ENCODE results near the gene PYGM. TPM values are rescaled to one million over a fixed set of nuclear protein-coding genes. Genes with fewer than 3 reads are reported as not detected.

PYGM gene
- total and polyA plus RNA-seq, 2 of the 13 experiments (the other 11 are each of a cell fraction or from before 2014, with no cell fraction given), result 0.11 to 0.12 TPM

- no peak for TF ChIP-seq ZNF138 (CRISPR knock-in tag; IDR thresholded peaks at IDR 0.05; ENCODE audit: low read depth)
- TF ChIP-seq SP4 (CRISPR knock-in tag; IDR thresholded peaks at IDR 0.05), result peak; percentile 83
- TF ChIP-seq MXD4 (CRISPR knock-in tag; IDR thresholded peaks at IDR 0.05), result peak; percentile 22; the same call in 1 of the 2 replicates
- TF ChIP-seq ZBTB8A (CRISPR knock-in tag; IDR thresholded peaks at IDR 0.05; ENCODE audit: borderline replicate concordance, low read depth), result no peak
- no peak for TF ChIP-seq ARHGAP35 (CRISPR knock-in tag; IDR thresholded peaks at IDR 0.05; ENCODE audit: borderline replicate concordance)
- TF ChIP-seq ZNF430 (CRISPR knock-in tag; IDR thresholded peaks at IDR 0.05), result peak; percentile 44; the same call in 1 of the 2 replicates
- no peak for TF ChIP-seq ARNTL (CRISPR knock-in tag; IDR thresholded peaks at IDR 0.05)
- no peak for TF ChIP-seq ZNF615 (CRISPR knock-in tag; IDR thresholded peaks at IDR 0.05; ENCODE audit: borderline replicate concordance)
- no peak for TF ChIP-seq NR1H2 (CRISPR knock-in tag; IDR thresholded peaks at IDR 0.05; ENCODE audit: borderline replicate concordance, low read depth)
- 0 out of 2 replicates have a peak, but pooled peaks have one; percentile 41 for TF ChIP-seq E2F1 (CRISPR knock-in tag; IDR thresholded peaks at IDR 0.05)
- peak; percentile 67; the same call in 1 of the 2 replicates for TF ChIP-seq YEATS4 (CRISPR knock-in tag; IDR thresholded peaks at IDR 0.05; ENCODE audit: borderline replicate concordance)
- TF ChIP-seq NR2C2 (CRISPR knock-in tag; IDR thresholded peaks at IDR 0.05; ENCODE audit: borderline replicate concordance), result peak; percentile 68
- no peak for TF ChIP-seq DMTF1 (CRISPR knock-in tag; IDR thresholded peaks at IDR 0.05)
- peak; percentile 87; the same call in 1 of the 2 replicates for TF ChIP-seq ZNF788 (CRISPR knock-in tag; IDR thresholded peaks at IDR 0.05; ENCODE audit: borderline replicate concordance)
- no peak for TF ChIP-seq ZNF83 (CRISPR knock-in tag; IDR thresholded peaks at IDR 0.05; ENCODE audit: borderline replicate concordance)
- no peak for TF ChIP-seq ZNF407 (CRISPR knock-in tag; IDR thresholded peaks at IDR 0.05; ENCODE audit: not compliant biosample characterization)
Measured at GRCh38 chr11:64778473-64779298, 18.9 kb upstream of the PYGM start, which contains the start of gene SF1 (continued).

Measured in HepG2 (cell line).